Epithelial cell of esophagus (primary cell): ENCODE results near the gene SIK3.
"Not testable (repeated sequence)": the region's sequence is repeated elsewhere in the genome, so short reads cannot be mapped to it uniquely, and the experiment has no call there.

ENCODE experiments used
- DNase-seq: peaks from one replicate; pipeline ENCODE4 v3.0.0; 2010; ENCODE audit warnings: low read depth
- H3K4me3 ChIP-seq: 2 replicates; pipeline ENCODE4 v1.5.1; 2011; ENCODE audit warnings: mild to moderate bottlenecking, low read length, control low read depth
- TF ChIP-seq, protein P1 (sequence below): IDR thresholded peaks from 2 replicates; pipeline ENCODE4 v1.5.1; 2011; ENCODE audit warnings: low read depth, mild to moderate bottlenecking, low read length, control low read depth, inconsistent platforms; ENCODE audit not compliant: insufficient read depth; ENCODE audit errors: missing control alignments

Gene SIK3

DNA sequence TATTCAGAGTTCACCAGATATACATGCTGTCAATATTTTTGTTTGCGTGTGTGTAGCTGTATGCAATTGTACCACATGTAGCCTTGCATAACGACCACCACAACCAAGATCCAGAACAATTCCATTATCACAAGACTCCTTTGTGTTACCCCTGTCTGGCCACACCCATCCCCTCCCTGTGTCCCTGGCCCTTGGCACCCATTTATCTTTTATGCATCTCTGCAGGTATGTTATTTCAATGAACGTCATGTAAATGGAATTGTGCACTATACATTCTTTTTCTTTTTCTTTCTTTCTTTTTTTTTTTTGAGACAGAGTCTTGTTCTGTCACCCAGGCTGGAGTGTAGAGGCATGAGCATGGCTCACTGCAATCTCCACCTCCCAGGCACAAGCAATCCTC lies 36.2 kb upstream of the SIK3 start:
- no peak for DNase-seq
- TF ChIP-seq, protein P1, sequence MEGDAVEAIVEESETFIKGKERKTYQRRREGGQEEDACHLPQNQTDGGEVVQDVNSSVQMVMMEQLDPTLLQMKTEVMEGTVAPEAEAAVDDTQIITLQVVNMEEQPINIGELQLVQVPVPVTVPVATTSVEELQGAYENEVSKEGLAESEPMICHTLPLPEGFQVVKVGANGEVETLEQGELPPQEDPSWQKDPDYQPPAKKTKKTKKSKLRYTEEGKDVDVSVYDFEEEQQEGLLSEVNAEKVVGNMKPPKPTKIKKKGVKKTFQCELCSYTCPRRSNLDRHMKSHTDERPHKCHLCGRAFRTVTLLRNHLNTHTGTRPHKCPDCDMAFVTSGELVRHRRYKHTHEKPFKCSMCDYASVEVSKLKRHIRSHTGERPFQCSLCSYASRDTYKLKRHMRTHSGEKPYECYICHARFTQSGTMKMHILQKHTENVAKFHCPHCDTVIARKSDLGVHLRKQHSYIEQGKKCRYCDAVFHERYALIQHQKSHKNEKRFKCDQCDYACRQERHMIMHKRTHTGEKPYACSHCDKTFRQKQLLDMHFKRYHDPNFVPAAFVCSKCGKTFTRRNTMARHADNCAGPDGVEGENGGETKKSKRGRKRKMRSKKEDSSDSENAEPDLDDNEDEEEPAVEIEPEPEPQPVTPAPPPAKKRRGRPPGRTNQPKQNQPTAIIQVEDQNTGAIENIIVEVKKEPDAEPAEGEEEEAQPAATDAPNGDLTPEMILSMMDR = no peak
- no peak overlapping the region for H3K4me3 ChIP-seq

DNA sequence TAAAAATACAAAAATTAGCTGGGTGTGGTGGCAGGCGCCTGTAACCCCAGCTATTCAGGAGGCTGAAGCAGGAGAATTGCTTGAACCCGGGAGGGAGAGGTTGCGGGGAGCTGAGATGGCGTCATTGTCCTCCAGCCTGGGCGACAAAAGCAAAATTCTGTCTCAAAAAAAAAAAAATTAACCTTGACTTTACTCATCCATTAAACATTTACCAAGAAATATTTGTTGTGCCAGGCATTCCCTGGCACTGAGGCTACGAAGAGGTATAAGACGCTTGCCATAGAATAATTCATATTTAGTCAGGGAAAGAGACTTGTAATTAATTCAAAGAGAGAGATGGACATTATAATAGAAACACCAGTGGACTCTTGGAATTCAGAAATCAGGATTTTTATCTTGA lies 32.7 kb upstream of the SIK3 start:
- no peak for DNase-seq
- TF ChIP-seq, protein P1 = no peak
- H3K4me3 ChIP-seq = no peak overlapping the region

GRCh38 chr11:117130396-117130795 lies 32.2 kb upstream of the SIK3 start:
- not testable (repeated sequence) for DNase-seq, H3K4me3 ChIP-seq

DNA sequence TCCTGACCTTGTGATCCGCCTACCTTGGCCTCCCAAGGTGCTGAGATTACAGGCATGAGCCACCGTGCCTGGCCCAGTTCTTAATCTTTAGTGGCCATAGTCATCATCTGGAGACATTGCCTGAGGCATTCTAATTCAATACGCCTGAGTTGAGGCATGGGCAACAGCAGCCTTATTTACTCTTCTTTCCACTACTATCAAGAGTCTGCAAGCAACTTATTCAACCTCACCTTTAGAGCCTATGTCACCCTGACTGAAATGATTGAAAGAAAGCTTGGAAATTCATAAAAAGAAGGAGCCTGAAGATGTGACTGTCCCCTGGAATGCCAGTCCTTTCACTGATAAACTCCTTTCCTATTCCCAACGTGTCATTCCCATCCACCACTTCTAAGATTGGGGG lies 30.1 kb upstream of the SIK3 start:
- TF ChIP-seq, protein P1 = no peak
- DNase-seq = no peak
- H3K4me3 ChIP-seq = no peak overlapping the region

DNA sequence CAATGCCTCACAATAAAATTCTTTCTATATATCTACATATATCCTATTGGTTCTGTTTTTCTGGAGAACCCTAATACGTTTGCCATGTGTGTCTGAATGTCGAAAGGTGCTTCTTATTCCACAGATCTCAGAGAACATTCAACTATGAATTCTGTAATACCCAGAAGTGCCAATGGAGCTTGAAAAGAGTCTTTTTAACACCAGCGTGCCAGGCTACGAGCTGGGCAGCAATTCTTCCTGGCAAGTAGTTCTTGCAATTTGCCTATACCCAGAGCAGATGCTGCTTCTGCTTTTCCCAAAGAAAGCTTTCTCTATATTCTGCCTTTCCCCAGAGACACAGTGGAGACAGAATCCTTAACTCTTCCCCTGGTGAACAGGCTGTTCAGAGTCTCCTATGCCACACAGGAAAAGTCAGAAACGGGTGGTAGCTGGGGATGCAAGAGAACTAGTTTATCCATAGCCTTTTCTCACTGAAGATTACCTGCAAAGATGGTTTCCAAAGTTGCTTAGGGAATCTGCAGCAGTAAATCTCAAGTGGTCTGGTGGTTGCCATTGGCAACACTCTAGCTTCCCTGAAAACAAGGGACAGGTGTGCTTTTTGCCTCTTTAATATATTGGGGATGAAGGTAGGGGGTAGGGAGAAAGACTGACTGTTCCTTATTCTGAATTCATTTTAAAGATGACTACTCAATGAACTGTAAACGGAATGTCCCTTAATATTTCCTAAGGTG lies 29.1 kb upstream of the SIK3 start:
- TF ChIP-seq, protein P1 = no peak
- H3K4me3 ChIP-seq = no peak overlapping the region
- DNase-seq = no peak

DNA sequence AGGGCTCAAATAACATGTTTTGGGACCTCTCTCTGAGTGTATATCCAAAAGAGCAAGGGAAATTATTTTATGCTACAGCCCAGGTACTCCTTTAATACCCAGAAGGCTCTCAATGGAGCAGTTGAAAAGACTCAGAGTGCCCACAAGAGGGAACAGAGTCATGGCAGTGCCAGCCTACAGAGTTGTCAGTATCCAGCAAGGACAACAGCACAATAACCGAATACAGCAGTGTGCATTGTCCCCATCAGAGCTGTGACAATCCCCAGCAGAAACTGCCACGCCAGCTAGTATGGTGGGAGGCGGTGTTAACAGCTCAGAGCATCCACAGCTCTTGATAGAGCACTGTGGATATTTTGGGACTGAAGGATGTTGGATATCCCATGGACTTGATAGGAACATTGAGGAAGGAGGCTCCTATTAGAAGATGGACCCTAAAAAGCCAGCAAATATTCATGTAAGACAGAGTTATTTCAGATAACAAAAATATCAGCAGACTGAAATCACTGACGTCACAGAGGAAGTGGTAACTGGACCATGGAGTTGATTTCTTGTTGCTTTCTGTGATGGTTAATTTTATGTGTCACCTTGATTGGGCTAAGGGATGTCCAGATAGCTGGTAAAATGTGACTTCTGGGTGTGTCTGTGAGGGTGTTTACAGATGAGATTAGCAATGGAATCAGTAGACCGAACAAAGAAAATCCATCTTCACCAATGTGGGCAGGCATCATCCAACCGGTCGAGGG lies 28.2 kb upstream of the SIK3 start:
- DNase-seq = no peak
- no peak overlapping the region for H3K4me3 ChIP-seq
- TF ChIP-seq, protein P1 = no peak

DNA sequence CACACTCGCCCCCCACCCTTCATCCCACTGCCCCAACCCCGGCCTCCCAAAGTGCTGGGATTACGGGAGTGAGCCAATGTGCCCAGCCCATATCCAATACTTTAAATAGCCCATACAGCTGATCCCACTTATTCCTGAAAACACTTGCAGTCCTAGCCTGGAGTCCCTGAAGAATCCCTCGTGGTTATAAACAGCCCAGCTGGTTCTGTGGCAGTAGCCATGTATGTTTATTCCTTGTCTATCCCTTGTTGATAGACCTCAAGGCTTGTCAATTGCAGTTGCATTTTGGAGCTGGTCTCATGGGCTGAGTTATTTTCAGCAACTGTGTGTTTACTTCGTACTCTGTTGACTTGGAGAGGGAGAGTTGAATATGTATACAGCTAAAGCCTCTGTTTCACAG lies 24.3 kb upstream of the SIK3 start:
- H3K4me3 ChIP-seq = no peak overlapping the region
- DNase-seq = no peak
- TF ChIP-seq, protein P1 = no peak
